HT1080 (cell line): ENCODE data around the gene CCSER1. TPM values are rescaled to one million over a fixed set of nuclear protein-coding genes. Genes with fewer than 3 reads are reported as not detected.
"Not testable (repeated sequence)": the region's sequence is repeated elsewhere in the genome, so short reads cannot be mapped to it uniquely, and the experiment has no call there.

Experiments
- DNase-seq: peaks from one replicate; pipeline ENCODE4 v3.0.0-alpha.2; 2015; ENCODE audit warnings: low read depth
- total RNA-seq: library from RNA; depleted of rRNA; stranded (reverse); fragments of >200 nt; shearing (Covaris generic); gene quantifications from 2 replicates; pipeline ENCODE4 v1.2.3, GENCODE V29; 2014

The CCSER1 gene
- total RNA-seq, 1 experiment from 2014 or later: 0.16 TPM

DNA sequence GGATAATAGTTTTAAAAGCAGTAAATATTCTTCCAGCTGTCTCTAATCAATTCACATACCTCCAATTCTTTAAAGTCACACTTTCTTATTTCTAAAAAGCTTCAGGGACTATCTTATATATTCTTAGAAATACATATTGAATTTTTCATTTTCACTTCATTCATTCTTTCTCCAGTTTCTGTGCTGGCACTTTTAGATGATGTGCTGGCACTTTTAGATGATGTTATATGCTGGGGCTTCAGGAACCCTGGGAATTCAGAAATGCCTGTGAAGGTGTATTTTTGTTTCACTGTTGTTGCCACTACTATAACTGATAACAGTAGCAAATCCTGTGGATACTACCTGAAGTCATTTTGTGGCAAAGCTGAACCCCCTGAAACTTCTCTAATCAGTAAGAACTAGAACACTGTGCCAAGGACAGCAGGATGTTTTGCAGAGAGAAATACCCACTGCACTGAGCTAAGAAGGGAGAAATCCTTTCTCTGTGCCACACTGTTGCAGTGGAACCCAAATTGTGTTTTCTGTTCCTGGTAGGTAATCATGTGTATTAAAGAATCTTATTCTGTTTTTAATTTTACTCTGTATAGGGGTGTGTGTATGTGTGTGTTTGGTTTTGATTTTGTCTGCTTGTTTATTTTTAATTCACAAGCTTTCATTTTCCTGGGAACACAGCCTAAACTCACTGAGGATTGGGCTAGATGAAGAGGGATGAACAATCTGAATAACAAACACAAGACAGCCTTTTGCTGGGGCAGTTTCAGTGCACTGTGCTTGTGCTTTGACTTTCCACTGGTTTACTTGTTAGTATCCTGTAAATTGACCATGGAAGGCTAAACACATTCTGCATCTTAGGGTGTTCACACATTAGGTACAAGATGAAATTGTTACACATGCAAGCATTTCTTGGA, 898.3 kb downstream of the CCSER1 start:
- DNase-seq: no peak

DNA sequence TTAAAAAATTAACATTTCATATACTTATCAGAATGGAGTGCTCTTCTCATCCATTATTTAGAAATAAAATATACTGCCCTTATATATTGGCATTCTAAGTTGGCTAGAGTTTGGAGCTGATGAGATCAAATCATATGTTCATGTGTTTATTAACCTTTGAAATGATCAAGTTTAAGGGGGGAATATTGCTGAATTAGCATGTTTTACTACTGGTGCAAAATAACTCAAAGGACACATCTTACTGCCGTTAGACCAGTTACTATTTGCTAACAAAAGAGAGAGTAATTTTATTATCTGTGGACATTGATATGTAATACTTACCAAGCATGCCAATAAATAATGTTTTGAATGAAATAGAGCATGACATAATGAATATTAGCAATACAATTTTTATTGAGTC, 901.0 kb downstream of the CCSER1 start:
- no peak for DNase-seq

DNA sequence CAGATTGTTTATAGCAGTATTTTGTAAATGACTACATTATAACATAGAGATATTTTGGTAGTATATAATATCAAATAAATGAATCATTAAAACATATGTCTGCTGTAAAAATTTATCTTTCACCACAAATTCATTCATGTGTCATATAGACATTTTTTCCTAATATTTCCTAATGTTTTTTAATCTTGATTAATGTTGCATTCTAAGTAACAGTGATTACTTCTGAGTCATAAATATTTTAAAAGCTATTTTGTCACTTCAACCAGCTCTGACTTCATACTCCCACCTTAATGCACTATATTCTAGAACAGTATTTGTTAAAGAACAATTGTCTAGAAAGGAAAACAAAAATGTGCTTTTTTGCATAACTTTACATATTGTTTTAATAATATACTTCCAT, 904.6 kb downstream of the CCSER1 start:
- no peak for DNase-seq

DNA sequence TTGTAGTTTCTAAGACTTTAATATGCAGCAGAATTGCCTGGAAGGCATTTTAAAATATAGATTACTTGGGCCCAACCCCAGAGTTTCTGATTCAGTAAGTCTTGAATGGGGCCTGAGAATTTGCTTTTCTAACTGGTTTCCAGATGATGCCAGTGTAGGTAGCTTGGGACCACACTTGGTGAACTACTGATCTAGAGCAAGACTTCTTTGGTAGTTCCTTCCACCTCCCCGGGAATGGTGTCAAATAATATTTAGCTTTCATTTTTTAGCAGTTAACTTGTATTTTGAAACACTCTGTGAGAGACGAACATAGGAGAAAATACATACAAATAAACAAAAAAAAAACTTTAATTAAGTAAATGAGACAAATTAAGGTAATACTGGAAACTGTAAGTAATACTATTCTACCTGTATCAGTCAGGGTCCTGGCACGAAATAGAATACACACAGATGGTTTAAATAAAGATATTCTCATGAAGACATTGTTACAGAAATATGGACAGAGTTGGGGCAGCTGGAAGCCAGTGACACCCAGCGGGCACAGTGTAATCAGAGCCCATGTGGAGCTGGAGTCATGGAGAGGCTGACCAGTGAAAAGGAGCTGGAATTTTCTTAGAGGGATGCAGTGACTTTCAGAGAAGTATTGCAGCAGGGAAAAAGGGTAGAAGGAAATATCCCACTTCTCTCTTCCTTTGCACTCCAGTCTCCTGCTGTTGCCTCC, 905.7 kb downstream of the CCSER1 start:
- DNase-seq: no peak

DNA sequence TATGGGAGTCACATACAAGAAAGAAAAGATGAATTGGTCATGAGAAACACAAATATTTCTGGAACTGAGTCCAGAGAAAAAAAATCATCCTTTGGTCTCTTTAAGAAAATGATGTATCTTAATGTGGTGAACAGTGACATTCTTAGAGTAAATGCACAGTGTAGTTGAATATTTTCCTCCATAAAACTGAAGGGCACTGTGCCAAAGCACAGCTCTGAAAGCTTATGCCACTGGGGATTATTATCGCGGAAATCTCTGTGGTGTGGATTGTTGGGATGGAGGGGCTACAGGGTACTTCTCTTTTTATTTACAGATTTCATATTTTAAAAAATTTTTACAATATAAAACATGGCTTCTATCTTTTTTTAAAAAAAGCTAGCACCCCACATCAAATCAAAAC, 908.1 kb downstream of the CCSER1 start:
- no peak for DNase-seq

DNA sequence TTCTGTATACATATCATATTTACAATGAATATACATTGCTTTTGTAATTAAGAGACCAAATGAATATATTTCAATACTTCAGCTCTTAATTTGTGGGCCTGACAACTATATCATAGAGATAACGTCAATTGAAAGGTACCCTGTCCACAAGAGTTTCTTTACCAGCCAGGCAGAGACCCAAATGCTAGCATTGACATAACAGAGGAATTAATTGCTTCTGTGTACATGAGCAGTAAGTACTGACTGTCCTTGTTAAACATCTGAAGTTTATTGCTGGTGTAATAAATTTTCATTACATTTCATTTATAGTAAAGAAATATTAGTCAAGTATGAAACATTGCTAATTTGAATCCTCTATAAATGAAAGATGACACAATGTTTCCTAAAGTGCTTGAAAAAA, 910.8 kb downstream of the CCSER1 start:
- DNase-seq: no peak

DNA sequence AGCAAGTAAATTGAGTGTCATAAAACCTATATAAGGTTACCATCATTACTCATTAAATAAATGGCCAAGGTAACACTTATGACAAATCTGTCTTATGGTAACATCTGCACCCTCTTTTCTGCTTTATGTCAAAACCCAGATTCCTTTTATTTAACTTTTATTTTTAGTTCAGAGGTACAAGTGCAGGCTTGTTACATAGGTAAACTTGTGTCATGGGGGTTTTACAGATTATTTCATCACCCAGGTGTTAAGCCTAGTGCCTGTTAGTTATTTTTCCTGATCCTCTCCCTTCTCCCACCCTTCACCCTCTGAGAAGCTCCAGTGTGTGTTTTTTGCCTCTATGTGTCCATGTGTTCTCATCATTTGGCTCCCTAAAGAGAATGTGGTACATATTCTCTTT, 930.7 kb downstream of the CCSER1 start:
- DNase-seq: no peak

DNA sequence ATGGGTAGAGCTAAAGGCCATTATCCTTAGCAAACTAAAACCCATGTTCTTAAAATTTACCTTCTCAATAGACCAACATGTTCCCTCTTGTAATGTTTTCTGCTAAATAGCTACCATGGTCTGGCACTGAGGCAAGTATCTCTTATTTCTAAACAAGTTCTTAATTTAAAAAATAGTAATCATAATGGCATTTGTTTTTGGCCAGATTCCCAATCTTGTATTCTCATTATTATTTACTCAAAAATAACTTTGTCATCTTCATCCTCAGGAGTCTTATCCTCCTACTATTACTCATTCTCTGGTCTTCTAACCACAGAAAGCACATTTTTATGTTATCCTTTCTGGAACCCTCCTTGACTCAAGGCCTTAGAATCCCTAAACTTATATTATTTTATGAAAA, 931.2 kb downstream of the CCSER1 start:
- peak; percentile 18 for DNase-seq

DNA sequence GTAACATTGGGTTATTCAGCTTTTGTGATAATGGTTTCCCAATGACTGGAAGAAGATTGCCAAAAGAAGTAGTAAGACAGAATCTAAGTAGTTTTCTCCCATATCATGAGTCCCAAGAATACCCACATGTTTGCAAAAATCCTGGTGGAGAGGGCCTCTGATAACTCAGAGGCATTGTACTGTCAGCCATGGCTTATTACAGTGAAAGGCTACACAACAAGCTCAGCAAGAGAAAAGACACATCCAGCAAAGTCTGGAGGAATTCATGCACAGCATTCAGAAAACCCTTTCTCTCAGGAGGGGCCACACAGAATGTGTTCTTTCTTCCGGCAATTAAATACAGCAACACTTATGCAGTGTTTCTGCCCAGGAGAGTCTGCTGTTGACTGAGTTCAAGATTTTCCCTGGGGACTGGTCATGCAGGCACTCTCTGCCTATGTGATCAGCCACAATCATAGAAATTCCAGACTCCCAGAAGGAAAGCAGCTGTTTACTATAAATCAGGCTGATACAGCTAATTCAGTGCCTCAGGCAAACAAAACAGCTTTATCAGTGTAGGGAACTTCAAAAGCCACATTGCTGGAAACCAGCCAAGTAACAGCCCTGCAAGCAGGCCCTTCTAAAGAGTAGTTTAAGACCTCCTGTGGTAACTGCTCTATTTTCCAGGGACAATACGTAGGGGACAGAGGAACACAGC, 937.1 kb downstream of the CCSER1 start:
- peak; percentile 4 for DNase-seq

DNA sequence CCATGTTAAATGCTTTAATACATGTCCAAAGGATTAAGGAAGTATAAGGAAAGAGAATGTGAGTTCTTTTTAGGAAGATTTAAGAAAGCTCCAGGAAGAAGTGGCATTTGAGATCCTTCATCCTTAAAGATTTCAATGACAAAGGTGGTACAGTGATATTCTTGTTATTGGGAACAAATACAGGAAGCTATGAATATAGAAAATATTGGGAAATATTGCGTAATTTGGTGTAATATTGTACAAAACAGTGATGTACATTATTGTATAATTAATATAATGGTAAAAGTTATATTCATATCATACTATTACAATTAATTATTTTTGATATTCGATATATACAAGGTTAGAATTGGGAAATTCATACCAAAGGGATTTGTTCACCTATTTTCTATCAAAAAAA, 937.9 kb downstream of the CCSER1 start:
- no peak for DNase-seq

DNA sequence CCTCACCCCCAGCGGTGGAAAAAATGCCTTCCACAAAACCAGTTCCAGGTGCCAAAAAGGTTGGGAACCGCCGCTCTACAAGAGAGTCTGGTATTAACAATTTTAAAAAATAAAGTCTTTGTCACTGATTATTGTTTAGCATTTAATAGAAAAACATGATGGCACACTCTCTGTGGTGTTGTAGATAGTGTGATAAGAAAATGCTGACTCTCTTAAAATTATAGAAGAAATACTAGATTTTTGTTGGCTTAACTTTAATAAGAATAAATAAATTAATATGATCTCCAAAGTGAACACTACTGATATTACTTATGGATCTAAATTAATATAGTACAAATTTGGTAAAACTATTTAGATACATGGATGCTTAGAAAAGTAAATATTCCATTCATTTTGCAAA, 943.5 kb downstream of the CCSER1 start:
- DNase-seq: no peak

DNA sequence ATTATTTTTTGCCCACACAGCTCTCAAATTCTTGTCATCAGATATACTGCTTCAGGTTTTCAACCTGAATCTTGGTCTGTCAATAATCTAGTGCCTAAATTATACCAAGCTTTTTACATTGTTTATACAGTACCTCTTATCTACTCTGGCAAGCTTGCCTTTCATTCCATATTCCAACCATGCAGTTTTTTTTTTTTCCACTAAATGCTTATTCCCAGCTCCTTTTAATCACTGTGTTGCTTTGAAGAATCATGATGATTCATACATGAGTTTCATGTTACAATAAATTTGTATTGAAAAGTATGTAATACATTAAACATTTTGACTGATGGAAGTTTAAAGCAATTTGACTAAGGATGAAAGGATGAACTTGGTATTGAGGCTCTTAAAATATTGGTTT, 949.0 kb downstream of the CCSER1 start:
- DNase-seq: no peak

DNA sequence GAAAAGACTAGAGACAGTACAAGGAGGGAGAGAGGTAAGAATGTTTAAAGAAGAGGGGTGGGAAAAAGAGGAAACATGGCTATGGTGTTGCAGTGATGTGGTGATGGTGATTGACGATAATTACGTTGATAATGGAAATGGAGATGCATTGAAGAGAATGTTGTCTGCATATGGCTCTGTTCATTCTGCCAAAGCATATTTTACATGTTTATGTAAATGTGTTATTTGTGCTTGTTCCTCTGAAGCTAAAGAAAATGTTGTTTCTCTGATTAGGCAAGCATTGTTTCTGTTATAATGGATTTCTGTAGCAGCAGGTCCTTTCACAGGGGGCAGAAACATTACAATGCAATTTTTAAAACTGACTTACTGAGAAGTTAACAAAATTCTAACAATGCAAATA, 958.8 kb downstream of the CCSER1 start:
- DNase-seq: no peak

DNA sequence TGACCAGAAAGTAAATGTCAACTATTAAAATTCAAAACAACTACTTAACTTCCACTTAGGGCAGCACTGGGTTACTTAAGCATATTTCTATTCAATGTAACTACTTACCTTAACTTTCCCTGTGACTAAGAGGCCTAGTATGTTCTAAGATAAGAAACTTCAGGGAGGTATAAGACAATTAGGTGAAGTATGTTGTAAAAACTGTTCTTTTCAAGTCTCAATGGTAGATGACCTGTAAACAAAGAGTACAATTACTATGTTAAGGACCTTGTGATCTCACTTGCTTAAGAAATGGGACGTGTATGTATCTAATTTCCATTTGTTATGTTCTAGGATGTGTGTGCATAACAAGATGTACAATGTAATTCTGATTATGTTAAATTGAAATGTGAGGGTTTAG, 960.5 kb downstream of the CCSER1 start:
- DNase-seq: no peak

DNA sequence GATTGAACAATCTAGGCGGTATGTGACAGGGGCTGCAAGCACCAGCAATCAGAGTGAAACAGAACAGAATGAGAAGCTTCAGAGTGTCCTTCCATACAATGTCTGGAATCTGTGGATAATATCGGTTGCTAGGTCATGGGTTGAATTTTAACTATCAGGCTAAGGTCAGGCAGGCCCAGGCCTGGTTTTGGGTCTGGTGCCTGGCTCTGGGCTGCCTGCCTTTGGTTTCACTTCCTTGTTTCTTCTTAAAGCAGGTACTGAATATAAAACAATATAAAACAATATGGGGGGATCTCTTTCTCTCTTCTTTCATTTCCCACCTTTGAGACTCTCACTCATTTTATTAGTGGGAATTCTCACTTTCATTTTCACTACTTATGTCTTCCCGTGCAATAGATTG, 962.0 kb downstream of the CCSER1 start:
- DNase-seq: peak; percentile 6

DNA sequence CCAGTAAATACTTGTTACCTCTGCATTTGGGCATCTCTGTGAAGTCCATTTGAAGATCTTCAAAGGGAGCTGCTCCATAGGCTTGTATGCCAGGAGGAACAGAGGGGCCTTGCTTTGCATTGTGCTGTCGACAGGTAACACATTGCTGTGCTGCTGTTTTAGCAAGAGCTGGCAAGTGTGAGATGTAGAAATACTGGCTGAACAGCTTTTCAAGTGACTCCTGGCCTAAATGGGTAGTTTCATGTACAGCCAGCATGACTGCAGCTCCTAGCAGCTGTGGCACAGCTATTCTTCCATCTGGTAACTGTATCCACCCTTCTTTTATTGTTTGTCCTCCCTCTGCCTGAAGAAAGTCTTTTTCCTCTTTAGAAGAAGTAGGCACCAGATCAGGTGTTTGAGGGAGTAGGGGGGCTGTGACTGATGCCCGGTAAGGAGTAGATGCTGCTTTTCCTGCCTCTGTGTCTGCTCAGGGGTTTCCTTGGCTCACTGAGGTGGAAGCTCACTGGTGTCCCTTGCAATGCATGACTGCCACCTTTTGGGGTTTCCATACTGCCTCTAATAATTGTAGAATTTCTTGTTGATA, 965.3 kb downstream of the CCSER1 start:
- no peak for DNase-seq

DNA sequence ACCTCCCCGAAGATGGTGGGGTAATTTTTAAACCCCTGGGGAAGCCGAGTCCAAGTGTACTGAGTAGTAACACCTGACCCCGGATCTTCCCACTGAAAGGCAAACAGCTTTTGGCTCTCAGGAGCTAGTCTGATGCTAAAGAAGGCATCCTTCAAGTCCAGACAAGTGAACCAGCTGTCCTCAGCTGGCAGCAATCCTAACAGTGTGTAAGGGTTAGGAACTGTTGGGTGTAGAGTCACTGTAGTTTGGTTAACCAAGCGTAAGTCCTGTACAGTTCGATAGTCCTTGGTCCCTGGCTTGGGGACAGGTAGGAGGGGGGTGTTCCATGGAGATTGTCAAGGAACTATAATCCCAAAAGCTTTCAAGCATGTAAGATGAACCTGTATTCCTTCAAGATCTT, 967.0 kb downstream of the CCSER1 start:
- DNase-seq: not testable (repeated sequence)

DNA sequence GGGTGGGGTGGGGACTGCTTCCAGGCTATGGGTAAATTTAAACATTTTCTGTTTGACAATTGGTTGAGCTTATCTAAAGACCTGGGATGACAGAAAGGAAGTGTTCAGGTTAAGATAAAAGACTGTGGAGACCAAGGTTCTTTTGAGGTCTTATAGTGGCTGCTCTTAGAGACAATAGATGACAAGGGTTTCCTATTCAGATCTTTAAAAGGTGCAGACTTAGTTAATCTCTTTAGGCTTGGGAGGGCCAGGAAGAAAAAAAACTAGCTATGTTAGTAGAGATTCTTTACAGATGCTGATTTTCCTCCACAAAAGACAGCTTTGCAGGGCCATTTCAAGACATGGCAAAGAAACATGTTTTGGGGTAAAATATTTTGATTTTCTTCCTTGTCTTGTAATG, 972.5 kb downstream of the CCSER1 start:
- DNase-seq: no peak

DNA sequence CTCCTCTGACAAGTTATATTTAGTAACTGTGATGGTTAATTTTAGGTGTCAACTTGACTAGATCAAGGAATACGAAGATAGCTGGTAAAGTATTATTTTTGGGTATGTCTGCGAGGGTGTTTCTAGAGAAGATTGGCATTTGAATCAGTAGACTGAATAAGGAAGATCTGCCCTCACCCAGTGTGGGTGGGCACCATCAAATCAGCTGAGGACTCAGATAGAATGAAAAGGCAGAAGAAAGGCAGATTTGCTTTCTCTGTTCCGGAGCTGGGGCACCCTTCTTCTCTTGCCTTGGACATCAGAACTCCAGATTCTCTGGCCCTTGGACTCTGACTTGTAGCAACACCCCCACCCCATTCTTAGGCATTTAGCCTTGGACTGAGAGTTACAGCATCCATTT, 981.6 kb downstream of the CCSER1 start:
- no peak for DNase-seq

DNA sequence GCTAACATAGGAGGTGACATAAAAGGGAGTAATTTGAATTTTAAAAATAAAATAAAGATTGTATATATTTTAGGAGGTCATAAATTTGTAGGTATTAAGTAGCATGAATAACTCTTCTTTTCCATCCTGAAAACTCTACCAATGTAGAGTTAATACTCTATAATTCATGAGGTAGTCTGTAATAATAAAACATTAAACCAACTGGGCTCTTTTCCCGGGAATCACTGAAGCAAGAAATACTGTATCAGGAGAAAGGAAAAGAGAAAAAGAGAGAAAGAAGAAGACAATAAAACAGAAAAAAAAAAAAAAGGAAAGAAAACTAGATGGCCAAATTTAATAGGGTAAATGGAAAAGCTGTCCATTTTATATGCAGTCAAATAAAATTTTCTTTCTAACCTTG, 984.4 kb downstream of the CCSER1 start:
- DNase-seq: no peak

DNA sequence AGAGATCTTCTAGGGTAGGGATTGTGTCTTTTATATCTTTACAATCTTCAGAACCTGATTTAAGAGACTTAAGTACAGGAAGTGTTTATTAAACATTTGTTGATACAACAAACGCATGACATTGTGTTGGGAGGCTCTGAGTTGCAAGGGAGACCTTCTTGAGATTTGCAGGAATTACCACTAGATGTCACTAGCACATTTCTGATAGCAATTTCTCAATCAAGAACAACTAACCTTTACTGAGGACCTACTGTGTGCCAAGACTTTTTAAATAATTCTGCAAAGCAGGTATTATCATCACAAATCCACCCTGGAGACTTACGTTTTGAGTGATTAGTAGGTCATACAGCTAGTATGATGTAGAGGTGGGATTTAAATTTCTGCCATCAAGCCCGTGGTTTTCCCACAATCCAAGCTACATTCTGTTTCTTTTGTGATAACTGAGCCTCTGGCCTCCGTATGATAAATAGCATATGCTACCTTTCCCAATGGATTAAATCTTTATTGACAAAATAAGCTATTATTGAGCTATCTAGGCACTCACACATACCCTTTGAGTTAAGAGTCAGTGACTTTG, 986.0 kb downstream of the CCSER1 start:
- DNase-seq: peak; percentile 19
